Stimulated activated CD8-positive, alpha-beta memory T cell treated with anti-CD3 and anti-CD28 coated beads, Interleukin-15, amount 100 ng/mL, for 4 hours (primary cell): ENCODE results near the gene KATNBL1.
"Not testable (repeated sequence)": the region's sequence is repeated elsewhere in the genome, so short reads cannot be mapped to it uniquely, and the experiment has no call there.

Experiments
- DNase-seq, 2 donors: peaks; one replicate each; pipeline ENCODE4 v3.0.0-alpha.2; 2020; ENCODE audit warnings: low read depth in 2 of 2

Gene KATNBL1

DNA sequence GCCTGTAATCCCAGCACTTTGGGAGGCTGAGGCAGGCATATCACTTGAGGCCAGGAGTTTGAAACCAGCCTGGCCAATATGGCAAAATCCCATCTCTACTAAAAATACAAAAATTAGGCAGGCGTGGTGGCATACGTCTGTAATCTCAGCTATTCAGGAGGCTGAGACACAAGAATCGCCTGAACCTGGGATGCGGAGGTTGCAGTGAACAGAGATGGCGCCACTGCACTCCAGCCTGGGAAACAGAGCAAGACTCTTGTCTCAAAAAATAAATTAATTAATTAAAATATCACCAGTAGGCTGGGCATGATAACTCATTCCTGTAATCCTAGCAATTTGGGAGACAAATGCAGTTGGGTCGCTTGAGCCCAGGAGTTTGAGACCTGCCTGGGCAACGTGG is 16.6 kb downstream of the KATNBL1 start:
- DNase-seq: not testable (repeated sequence)

DNA sequence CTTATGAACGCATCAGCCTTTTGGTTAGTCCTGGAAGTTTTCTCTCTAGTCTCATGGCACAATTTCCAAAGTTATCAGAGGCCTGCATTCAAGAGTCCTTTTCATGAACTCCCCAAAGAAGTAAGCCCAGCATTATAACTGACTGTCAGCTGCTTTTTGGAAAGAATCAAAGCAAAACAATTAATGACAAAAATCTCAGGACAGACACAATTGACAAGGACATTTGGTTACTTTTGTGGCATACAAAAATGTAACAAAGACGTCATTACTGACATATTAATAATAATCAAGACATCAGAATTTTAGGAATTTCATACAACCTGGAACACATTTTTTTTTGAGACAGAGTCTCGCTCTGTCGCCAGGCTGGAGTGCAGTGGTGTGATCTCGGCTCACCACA is 21.2 kb downstream of the KATNBL1 start:
- no peak for DNase-seq

DNA sequence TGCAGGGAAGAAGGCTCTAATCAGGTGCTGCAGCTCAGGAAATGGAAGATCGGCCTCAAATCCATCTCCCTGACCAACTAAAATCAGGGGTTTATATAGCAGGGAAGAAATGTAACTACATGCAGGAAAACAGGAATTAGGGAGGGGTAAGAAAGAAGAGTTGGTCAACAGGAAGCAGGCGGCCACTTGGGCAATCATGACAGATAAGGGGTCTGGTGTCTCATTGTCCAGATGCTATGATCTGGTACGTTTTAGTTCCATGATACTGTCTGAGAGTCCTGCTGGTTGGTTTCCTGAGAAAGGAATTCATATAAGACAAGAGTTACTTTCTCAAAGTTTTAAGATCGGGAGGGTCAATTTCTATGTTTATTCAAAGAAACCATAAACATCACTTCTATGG is 24.2 kb downstream of the KATNBL1 start:
- no peak for DNase-seq

DNA sequence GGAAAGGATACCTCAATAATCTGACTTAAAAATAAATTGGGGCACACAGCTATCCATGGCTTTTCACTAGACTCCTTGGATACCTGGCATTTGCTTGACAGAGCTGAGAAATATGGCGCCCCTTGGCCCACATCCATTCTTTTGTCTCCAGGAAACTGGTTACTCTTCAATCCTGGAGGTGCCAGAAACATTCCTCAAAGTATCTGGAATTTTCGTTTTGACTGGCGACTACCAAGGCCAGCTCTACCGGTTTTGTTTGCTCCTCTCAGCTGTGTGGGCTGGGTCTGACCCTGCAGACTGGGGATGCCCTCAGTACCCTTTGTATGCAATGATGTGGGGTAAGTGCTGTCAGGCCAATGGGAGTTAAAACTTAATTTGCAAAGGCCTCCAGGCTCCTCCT is 27.0 kb downstream of the KATNBL1 start:
- DNase-seq: no peak

DNA sequence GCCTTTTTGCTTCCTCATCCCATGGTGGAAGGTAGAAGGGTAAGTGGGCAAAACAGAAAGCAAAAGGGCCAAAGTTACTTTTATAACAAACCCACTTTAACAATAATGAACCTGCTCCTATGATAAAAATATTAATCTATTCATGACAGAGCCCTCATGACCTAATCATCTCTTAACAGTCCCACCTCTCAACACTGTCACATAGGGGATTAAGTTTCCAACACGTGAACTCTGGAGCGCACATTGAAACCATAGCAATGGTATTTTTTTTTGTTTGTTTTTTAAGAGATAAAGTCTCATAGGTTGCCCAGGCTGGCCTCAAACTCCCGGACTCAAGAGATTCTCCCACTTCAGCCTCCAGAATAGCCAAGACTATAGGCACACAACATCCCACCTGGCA is 30.7 kb downstream of the KATNBL1 start:
- no peak for DNase-seq

DNA sequence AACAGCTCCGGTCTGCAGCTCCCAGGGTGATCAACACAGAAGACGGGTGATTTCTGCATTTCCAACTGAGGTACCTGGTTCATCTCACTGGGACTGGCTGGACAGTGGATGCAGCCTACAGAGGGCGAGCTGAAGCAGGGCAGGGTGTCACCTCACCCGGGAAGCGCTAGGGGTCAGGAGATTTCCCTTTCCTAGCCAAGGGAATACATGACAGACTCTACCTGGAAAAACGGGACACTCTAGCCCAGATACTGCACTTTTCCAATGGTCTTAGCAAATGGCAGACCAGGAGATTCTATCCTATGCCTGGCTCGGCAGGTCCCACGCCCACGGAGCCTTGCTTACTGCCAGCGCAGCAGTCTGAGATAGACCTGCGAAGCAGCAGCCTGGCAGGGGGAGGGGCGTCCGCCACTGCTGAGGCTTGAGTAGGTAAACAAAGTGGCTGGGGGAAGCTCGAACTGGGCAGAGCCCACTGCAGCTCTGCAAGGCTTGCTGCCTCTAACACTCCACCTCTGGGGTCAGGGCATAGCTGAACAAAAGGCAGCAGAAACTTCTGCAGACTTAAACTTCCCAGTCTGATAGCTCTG is 43.8 kb downstream of the KATNBL1 start:
- not testable (repeated sequence) for DNase-seq

DNA sequence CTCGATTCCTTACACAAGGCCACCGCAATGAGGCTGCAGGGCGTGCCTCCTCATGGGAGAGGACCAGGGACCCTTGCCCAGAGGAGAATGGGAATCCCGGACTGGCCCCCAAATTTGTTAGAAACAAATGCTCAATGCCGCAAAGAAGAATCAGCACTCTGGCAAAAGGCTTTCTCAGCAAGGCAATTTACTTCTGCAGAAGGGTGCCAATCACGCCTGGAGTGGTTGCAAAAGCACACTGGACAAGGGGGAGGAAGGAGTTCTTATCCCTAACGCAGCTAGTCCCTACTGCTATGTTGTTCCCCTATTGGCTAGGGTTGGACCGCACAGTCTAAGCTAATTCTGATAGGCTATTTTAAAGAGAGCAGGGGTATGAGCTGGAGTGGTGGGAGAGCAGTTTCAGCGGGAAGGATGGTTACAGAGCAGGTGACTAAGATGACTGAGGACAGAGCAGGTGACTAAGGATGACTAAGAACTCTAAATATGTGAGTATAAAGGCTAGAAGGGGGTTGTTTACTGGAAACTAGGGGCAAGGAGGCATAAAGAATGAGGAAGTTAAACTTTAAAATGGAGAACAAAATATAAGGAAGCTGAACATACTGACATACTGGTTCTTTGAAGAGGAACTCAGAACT is 48.5 kb downstream of the KATNBL1 start:
- DNase-seq: no peak

DNA sequence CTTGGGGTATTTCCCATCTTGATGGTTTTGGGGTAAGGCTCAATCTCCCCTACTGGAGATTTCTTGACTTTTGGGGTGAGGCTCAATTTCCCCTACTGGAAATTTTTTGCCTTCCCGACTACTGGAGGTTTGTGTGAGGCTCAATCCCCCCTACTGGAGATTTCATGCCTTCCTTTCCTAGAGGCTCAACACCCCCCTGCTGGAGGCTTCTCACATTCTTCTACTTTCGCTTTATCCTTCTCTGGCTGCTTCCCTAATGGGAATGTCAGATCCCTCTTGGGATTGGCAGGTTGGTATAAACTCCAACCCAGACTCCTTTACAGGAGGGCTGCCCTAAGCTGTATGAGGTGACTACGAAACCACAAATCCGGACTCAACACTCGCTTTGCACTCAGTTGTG is 49.2 kb downstream of the KATNBL1 start:
- no peak for DNase-seq

DNA sequence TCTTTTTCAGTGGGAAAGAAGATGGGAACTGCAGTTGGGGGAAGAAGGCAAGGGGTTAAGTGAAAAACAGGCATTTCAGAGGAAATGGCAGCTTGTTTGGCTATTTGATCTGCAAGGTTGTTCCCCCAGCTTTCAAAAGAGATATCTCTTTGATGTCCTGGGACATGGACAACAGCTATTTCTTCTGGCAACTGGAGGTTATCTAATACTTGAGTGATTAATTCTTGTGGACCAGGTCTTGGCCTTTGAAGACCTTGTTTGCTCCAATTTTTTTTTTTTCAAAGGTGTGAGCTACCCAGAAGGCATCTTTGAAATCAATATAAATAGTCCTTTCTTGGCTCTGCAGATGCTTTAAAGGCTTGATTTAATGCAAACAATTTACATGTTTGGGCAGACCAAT is 51.5 kb downstream of the KATNBL1 start:
- no peak for DNase-seq

DNA sequence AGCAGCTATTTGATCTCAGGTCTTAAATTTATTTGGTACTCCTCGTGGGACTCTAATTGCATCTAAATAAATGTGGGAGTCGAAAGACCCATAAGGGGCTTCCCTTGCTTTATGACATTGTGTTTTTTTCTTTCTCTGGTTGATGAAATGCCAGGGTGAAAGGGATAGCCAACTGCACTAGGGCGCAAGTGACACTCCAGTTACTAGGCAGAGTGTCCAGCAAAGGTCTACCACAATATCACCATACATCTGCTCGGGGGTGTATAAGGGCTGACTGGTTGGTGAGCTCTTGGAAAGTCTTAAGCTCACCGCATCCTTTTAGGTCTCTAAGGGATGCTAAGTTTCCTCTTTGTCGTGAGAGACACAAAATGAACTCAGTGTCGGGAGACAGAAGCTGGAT is 54.0 kb downstream of the KATNBL1 start:
- no peak for DNase-seq

DNA sequence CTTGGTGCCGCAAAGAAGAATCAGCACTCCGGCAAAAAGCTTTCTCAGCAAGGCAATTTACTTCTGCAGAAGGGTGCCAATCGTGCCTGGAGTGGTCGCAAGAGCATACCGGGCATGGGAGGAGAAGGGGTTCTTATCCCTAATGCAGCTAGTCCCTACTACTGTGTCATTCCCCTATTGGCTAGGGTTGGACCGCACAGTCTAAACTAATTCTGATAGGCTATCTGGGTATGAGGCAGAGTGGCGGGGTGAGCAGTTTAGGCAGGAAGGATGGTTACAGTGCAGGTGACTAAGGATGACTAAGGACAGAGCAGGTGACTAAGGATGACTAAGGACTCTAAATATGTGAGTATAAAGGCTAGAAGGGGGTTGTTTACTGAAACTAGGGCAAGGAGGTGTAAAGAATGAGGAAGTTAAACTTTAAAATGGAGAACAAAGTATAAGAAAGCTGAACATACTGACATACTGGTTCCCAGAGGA is 55.1 kb downstream of the KATNBL1 start:
- no peak for DNase-seq

DNA sequence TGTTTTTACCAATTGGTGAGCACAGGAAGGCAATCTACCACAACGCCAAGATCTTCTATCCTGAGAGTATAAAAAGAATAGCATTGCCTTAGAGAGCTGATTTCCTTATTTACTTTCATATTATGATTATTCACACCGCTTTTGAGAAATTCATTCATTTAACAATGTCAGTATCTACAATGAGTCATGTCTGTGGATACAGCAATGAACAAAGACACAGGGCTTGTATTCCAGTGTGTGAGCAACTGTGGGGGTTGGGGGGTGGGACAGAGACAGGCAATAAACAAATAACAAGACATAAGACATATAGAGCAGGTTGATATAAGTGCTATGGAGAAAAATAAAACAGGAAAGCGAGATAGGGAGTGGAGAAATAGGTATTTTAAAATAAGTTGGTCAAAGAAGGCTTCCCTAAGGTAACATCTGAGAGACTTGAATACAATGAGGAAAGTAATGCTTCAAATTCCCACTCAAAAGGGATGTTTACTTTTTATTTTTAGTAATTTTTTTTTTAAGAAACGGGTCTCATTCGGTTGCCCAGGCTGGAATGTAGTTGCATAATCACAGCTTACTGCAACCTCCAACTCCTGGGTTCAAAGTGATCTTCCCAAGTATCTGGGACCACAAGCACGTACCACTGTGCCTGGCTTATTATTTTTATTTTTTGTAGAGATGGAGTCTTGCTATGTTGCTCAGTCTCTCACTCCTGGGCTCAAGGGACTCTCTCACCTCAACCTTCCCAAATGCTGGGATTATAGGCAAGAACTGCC is 62.3 kb downstream of the KATNBL1 start:
- DNase-seq: no peak

DNA sequence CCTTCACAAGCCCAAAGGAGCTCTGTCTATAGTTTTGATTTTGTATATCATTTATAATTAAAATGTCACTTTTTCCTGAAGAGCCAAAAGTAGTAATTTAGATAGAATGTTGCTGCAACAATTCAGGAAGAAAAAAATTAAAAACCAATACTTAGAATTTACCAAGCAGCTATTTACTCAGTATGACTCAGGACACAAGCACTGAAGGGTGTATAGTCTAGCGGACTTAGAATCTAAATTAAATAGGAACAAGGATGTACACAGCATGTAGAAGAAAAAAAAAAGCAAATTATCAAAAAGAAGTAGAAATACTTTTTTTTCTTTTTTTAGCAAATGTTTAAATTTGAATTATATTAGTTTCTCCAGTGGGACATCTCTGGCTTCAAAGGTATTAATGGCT is 76.4 kb downstream of the KATNBL1 start:
- DNase-seq: no peak

DNA sequence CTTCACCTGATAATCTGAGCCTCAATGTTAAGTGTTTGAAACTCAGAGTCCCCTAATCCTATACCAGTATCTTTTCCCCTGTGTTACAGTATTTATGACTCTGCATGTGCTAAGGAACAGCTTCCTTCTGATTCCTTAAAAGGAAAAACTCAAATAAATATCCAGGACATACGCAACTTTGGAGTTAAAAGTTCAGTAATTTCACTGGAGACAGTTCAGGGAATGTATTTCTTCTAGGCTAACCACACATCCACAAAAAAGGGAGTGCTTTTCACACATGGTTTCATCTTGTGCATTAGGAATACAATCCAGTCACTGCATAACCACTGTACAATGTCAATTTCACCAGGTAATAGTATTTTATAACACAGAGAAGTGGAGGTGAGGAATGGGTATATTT is 77.0 kb downstream of the KATNBL1 start:
- DNase-seq: no peak

DNA sequence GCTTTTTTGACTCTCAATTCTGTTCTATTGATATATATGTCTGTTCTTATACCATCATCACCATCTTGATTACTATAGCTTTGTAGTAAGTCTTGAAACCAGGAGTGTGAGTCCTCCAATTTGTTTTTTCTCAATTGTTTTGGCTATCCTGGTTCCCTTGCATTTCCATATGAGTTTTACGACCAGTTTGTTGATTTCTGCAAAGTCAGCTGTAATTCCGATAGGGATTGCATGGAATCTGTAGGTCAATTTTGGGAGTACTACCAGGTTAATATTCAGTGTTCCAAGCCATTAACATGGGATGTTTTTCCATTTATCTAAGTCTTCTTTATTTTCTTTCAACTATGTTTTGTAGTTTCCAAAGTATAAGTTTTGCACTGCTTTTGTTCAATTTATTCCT is 81.0 kb downstream of the KATNBL1 start:
- DNase-seq: no peak

DNA sequence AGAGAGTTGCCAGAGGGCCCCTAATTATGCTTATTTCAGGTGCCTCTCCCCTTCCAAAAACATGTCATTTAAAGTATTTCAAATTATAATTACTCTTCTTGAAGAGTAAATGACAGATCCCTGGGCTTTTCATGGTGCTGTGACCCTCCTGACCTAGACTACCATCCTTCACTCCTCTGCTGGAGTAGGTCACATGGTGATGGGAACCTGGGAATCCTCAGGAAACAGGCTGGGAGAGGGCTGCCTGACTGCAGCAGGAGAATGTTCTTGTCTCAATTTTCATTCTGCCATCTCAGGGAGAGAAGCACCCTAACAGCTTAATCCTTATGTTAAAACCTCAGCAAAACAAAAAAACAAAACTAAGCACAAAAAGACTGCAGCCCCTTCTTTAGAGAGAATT is 83.4 kb downstream of the KATNBL1 start:
- no peak for DNase-seq

DNA sequence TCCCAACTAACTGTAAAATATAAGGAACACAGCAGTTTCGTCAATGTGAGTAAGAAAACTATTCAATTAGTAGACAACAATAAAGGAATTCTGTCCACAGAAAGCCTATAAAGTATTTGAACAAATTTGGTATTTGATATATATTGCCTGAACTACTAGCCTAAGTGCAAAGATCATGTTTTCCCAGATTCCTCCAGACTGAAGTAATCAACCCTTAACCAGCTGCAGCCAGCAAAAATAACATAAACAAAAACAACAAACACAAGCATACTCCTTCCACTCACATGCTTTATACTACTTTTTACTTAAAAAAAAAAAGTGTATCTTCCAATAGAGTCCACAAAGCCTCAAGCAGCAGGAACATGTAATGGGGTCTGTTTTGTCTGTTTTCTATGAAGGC is 84.0 kb downstream of the KATNBL1 start:
- DNase-seq: no peak

DNA sequence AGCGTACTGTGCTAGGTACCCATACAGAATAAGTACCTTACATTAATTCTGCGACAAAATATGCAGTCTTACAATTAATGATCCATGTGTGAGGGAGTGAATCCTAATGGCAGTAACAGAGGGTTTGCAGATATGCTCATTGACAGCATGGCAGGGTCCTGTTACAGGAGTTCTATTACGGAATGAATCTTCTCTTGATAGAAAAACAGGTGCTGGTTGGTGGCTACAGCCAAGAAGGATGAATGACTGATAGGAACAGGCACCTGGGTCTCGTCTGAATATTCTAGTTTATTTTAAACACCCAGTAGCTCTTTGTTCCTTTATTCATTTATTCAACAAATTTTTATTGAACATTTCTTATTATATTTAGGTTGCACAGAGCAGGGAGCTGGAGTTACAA is 85.2 kb downstream of the KATNBL1 start:
- no peak for DNase-seq

DNA sequence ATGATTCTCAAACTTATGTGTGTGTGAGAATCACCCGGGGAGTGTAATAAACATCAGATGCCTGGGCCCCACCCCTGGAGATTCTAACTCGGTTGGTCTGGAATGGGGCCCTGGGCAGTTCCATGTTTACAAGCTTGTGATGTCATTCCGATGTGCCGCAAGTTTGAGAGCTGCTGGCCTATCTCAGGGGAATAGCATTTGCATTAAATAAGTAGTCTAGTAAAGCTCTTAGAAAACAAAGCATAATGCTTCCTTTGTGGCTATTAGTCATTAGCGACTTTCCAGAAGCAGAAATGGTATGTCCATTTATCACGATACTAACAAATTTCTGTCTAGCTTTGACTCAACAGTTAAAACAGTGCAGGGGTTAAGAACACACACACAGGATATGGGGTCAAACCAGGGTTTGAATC is 87.1 kb downstream of the KATNBL1 start:
- no peak for DNase-seq

DNA sequence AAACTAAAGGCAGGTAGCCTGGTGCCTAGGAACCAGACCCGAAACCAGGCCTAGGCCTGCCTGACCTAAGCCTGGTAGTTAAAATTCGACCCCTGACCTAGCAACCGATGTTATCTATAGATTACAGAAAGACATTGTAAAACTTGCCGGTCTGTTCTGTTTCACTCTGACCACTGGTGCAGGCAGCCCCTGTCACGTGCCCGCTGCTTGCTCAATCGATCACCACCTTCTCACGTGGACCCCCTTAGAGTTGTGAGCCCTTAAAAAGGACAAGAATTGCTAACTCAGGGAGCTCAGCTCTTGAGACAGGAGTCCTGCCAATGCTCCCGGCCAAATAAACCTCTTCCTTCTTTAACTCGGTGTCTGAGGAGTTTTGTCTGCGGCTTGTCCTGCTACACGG is 88.1 kb downstream of the KATNBL1 start:
- not testable (repeated sequence) for DNase-seq

DNA sequence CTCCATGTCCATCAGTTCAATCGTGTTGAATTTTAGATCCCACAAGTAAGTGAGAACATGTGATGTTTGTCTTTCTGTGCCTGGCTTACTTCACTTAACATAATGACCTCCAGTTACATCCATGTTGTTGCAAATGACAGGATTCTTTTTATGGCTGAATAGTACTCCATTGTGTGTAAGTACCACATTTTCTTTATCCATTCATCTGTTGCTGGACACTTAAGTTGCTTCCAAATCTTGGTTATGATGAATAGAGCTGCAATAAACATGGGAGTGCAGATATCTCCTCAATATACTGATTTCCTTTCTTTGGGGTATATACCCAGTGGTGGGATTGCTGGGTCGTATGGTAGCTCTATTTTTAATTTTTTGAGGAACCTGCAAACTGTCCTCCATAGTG is 89.5 kb downstream of the KATNBL1 start:
- DNase-seq: not testable (repeated sequence)

DNA sequence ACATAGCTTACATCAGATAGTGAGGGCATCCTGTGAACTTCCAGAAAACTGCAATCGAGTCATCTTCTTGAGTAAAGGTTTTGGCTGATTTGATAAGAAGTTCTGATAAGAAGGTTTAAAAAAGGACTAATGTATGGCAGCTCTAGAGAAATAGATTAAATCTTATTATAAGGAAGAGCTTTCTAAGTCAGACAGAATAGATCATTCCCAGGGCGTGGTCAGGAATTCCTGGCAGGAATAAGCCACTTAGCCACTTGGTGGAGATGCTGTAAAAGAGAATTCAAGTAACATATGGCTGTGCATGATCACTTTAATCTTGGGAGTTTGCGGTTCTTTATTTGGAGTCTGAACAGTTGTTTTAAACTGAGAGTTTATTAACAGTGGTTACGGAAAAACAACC is 90.6 kb downstream of the KATNBL1 start:
- DNase-seq: no peak

DNA sequence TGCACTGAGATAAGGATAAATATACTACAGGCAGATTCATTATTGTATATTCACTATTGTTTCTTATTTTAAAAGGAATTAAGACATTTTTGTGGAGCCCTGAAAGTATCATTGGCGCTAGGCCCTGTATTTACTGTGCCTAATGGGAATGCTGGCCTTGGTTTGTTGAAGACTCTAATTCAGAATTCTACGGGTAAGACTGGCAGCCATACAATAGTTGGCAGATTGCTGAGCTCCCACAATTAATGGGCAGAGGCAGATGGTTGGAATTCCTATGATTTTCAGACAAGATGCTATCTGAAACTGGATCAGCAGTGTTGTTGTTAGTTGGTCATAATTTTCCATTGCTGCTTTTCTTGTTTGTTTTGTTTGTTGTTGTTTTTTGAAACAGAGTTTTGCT is 93.3 kb downstream of the KATNBL1 start:
- no peak for DNase-seq
